DOHH2 (cell line): ENCODE data around the gene PPP5C.

Experiments used
- H3F3A ChIP-seq: fragments of 200-600 bp; sonication (generic), shearing (Covaris generic); 2 replicates; pipeline ENCODE4 v1.6.0; 2016; ENCODE audit warnings: antibody characterized with exemption, mild to moderate bottlenecking; ENCODE audit not compliant: control insufficient read depth, insufficient read depth
- H3K27ac ChIP-seq: fragments of 200-600 bp; sonication (generic); 2 replicates; pipeline ENCODE4 v1.5.1; 2014; ENCODE audit warnings: low read depth, mild to moderate bottlenecking, low read length, moderate library complexity
- H3K27me3 ChIP-seq: fragments of 200-600 bp; sonication (generic); 2 replicates; pipeline ENCODE4 v1.6.1; 2014; ENCODE audit warnings: mild to moderate bottlenecking, low read length, mixed read lengths; ENCODE audit not compliant: control insufficient read depth
- H3K36me3 ChIP-seq: fragments of 200-600 bp; sonication (generic); 2 replicates; pipeline ENCODE4 v1.6.1; 2014; ENCODE audit warnings: mild to moderate bottlenecking, low read length, moderate library complexity, mixed read lengths; ENCODE audit not compliant: control insufficient read depth
- H3K4me1 ChIP-seq: fragments of 200-600 bp; sonication (generic); 2 replicates; pipeline ENCODE4 v1.6.1; 2014; ENCODE audit warnings: mild to moderate bottlenecking, low read length, mixed read lengths; ENCODE audit not compliant: control insufficient read depth
- H3K4me2 ChIP-seq: fragments of 200-600 bp; sonication (generic); 2 replicates; pipeline ENCODE4 v1.6.0; 2014; ENCODE audit warnings: mild to moderate bottlenecking, low read length, moderate library complexity
- H3K4me3 ChIP-seq: fragments of 200-600 bp; sonication (generic); 2 replicates; pipeline ENCODE4 v1.5.1; 2014; ENCODE audit warnings: mild to moderate bottlenecking, low read length, mixed read lengths
- H3K79me2 ChIP-seq: fragments of 200-600 bp; sonication (generic); 2 replicates; pipeline ENCODE4 v1.6.1; 2014; ENCODE audit warnings: mild to moderate bottlenecking, low read length, mixed read lengths; ENCODE audit not compliant: control insufficient read depth
- H3K9me2 ChIP-seq: fragments of 200-600 bp; sonication (generic); replicated peaks from 2 replicates; pipeline ENCODE4 v1.6.1; 2014; ENCODE audit warnings: mild to moderate bottlenecking, low read length, mixed read lengths; ENCODE audit not compliant: control insufficient read depth
- H3K9me3 ChIP-seq: fragments of 200-600 bp; sonication (generic); 2 replicates; pipeline ENCODE4 v1.6.1; 2014; ENCODE audit warnings: antibody characterized with exemption, low read length, mixed read lengths; ENCODE audit not compliant: control insufficient read depth, insufficient read depth
- H4K20me1 ChIP-seq: fragments of 200-600 bp; sonication (generic); 2 replicates; pipeline ENCODE4 v1.6.0; 2014; ENCODE audit warnings: low read depth, mild to moderate bottlenecking, antibody characterized with exemption, low read length, moderate library complexity; ENCODE audit not compliant: control insufficient read depth, insufficient read depth
- EZH2phosphoT487 ChIP-seq: fragments of 200-600 bp; sonication (generic); IDR thresholded peaks from 2 replicates; pipeline ENCODE4 v1.6.1; 2017; ENCODE audit warnings: borderline replicate concordance, mild to moderate bottlenecking, antibody characterized with exemption, low read length, moderate library complexity, mixed read lengths
- TF ChIP-seq, protein P1 (sequence below): fragments of 200-600 bp; sonication (generic); IDR thresholded peaks from one replicate; pipeline ENCODE4 v1.5.1; 2014; ENCODE audit warnings: antibody characterized with exemption, mild to moderate bottlenecking, low read depth, low read length; ENCODE audit not compliant: poor library complexity, severe bottlenecking

Gene PPP5C, protein sequence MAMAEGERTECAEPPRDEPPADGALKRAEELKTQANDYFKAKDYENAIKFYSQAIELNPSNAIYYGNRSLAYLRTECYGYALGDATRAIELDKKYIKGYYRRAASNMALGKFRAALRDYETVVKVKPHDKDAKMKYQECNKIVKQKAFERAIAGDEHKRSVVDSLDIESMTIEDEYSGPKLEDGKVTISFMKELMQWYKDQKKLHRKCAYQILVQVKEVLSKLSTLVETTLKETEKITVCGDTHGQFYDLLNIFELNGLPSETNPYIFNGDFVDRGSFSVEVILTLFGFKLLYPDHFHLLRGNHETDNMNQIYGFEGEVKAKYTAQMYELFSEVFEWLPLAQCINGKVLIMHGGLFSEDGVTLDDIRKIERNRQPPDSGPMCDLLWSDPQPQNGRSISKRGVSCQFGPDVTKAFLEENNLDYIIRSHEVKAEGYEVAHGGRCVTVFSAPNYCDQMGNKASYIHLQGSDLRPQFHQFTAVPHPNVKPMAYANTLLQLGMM

DNA sequence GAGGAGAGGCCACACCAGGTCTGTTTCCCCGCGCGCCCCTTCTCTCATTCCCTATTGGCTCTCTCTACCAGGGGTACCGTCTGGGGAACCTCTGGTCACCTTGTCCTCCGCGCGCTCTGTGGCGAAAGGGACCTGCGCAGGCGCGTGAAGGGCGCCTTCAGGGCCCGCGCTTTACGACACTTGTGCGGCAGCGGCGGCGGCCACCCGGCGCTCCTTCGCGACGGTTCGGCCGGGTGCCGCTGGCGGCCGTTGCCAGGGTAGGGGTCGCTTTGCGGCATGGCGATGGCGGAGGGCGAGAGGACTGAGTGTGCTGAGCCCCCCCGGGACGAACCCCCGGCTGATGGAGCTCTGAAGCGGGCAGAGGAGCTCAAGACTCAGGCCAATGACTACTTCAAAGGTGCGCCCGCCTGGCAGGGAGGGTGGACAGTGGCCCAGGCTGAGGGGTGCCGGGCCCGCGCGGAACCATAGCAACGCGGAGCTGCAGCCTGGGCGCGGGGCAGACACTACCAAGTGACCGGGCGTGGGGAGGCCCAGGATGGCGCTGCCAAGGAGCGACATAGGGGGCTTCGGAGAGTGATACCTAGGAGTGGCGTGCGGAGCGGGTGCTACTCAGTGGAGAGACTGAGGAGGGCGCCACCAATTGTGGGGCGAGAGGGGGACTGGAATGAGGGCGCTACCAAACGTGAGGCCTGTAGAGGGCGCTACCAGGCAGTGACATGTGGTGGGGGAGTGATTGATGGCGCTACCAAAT is at the start of gene PPP5C:
Gene PPP5C, plus strand, starts transcription at position 267 of the 751 bp plus-strand sequence. Its CDS starts 10 bp downstream, at position 277.
- H3K27ac ChIP-seq: peak within 1 kb of the TSS; percentile 71
- H3K27me3 ChIP-seq: peaks cover 6% of the 10 kb centered on the region; the same call in 1 of the 2 replicates
- peak within 1 kb of the TSS; percentile 99 for H3K4me2 ChIP-seq
- H3K79me2 ChIP-seq: peaks cover 54% of the 10 kb centered on the region
- peaks cover 45% of the 10 kb centered on the region for H3K4me1 ChIP-seq
- no peaks in the 10 kb centered on the region for H3K9me3 ChIP-seq
- TF ChIP-seq, protein P1, sequence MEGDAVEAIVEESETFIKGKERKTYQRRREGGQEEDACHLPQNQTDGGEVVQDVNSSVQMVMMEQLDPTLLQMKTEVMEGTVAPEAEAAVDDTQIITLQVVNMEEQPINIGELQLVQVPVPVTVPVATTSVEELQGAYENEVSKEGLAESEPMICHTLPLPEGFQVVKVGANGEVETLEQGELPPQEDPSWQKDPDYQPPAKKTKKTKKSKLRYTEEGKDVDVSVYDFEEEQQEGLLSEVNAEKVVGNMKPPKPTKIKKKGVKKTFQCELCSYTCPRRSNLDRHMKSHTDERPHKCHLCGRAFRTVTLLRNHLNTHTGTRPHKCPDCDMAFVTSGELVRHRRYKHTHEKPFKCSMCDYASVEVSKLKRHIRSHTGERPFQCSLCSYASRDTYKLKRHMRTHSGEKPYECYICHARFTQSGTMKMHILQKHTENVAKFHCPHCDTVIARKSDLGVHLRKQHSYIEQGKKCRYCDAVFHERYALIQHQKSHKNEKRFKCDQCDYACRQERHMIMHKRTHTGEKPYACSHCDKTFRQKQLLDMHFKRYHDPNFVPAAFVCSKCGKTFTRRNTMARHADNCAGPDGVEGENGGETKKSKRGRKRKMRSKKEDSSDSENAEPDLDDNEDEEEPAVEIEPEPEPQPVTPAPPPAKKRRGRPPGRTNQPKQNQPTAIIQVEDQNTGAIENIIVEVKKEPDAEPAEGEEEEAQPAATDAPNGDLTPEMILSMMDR: peak; percentile 100
- TF ChIP-seq EZH2phosphoT487: no peak
- H4K20me1 ChIP-seq: no peaks in the 10 kb centered on the region
- peak within 1 kb of the TSS; percentile 95 for H3K4me3 ChIP-seq
- no peaks in the 10 kb centered on the region for H3K9me2 ChIP-seq
- H3K36me3 ChIP-seq: peaks cover 20% of the 10 kb centered on the region
- H3F3A ChIP-seq: peaks cover 4% of the 10 kb centered on the region

DNA sequence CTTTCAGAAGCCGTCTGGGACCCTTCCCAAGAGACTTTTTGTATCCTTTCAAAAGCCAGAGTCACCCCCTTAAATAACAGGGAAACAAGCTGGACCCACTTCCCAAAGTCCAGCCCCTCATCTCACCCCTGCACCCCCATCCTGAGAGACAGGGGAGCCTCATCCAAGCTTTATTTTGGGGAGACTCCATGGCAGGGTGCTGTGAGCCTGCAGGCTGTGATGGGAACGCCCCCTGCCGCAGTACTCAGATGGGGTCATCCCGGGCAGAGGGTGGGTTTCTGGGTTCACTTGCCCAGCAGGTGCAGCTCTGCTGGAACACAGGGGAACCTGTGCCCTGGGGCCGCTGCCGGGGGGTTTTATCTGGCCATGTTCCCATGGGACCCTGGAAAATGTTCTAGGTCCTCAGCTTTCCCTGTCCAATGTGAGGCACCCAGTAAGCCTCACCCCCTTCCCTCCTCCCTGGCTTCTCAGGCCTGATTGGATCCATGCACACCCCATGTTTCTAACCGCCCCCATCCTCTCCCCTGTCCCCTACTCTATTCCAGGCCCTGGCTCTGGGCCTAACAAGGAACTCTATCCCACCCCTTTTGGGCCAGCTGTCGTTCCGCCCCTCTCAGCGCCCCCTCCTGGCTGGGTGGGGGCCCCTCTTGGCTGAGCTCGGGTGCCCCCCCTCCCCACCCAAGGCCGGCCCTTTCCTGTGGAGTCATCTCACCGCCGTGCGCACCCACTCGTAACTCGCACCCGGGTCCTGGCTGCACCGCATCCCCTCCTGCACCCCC is 49.0 kb upstream of the PPP5C start:
- peaks cover 7% of the 10 kb centered on the region; the same call in 1 of the 2 replicates for H3K4me1 ChIP-seq
- H3K27ac ChIP-seq: no peak overlapping the region
- H3F3A ChIP-seq: no peaks in the 10 kb centered on the region
- TF ChIP-seq, protein P1: peak; percentile 19
- no peak for TF ChIP-seq EZH2phosphoT487
- H3K4me2 ChIP-seq: no peak overlapping the region
- no peaks in the 10 kb centered on the region for H3K79me2 ChIP-seq
- H3K9me2 ChIP-seq: no peaks in the 10 kb centered on the region
- no peak overlapping the region for H3K4me3 ChIP-seq
- no peaks in the 10 kb centered on the region for H3K36me3 ChIP-seq
- H3K27me3 ChIP-seq: peaks cover 3% of the 10 kb centered on the region; the same call in 1 of the 2 replicates
- H4K20me1 ChIP-seq: no peaks in the 10 kb centered on the region
- no peaks in the 10 kb centered on the region for H3K9me3 ChIP-seq

DNA sequence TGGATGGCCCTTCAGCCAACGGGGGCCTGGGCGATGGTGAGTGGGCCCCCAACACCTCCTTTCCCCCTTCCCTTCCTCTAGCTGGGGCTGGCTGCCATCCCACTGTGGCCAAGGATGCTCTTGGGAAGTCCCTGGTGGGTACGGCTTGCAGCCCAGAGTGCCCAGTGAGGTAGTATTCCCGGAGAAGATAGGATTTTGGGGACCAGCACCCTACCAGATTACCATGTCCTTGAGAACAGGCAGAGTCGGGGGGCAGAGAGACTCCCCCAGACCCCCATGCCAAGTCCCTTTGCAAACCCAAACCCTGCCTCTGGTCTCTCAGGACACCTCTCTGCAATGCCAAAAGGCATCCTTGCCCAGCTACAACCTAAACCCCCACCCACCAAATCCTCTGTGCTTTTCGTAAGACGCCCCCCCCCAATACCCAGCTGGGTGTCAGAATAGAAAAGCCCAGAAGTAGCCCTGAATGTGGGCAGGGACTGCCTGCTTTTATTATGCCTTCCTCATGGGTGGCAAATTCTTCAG is 48.3 kb upstream of the PPP5C start:
- peaks cover 7% of the 10 kb centered on the region; the same call in 1 of the 2 replicates for H3K4me1 ChIP-seq
- no peaks in the 10 kb centered on the region for H3K79me2 ChIP-seq
- H4K20me1 ChIP-seq: no peaks in the 10 kb centered on the region
- H3K9me2 ChIP-seq: no peaks in the 10 kb centered on the region
- H3K36me3 ChIP-seq: no peaks in the 10 kb centered on the region
- peaks cover 3% of the 10 kb centered on the region; the same call in 1 of the 2 replicates for H3K27me3 ChIP-seq
- H3K4me2 ChIP-seq: no peak overlapping the region
- H3K27ac ChIP-seq: no peak overlapping the region
- no peak overlapping the region for H3K4me3 ChIP-seq
- no peaks in the 10 kb centered on the region for H3K9me3 ChIP-seq
- TF ChIP-seq, protein P1: no peak
- no peak for TF ChIP-seq EZH2phosphoT487
- H3F3A ChIP-seq: no peaks in the 10 kb centered on the region
